ENCODE measurements around the gene NCAPG2. TPM values are rescaled to one million over a fixed set of nuclear protein-coding genes. Genes with fewer than 3 reads are reported as not detected.

Gene NCAPG2
- total and polyA plus RNA-seq, 2 experiments from 2014 or later, result 38.7 to 91.2 TPM

- TF ChIP-seq CTCF (conservative IDR thresholded peaks at IDR 0.05; ENCODE audit: low read depth in 2 of 2) (no peak), EZH2phosphoT487 (IDR thresholded peaks at IDR 0.05; ENCODE audit: unreplicated experiment) (no peak)
These were observed 81.4 kb downstream of the NCAPG2 start (continued) for GRCh38 chr7:158623241-158623640.

GRCh38 chr7:158620839-158621441 is 83.7 kb downstream of the NCAPG2 start:
- Histone ChIP-seq H3K79me2 (replicated peaks; ENCODE audit: insufficient read depth) (peaks cover 5% of the 10 kb centered on the region; the same call in 1 of the 2 replicates), H2AFZ (no peak overlapping the region), H3K27me3 (ENCODE audit: insufficient read depth) (no peaks in the 10 kb centered on the region), H3K36me3 (ENCODE audit: insufficient read depth) (peaks cover 5% of the 10 kb centered on the region; the same call in 1 of the 2 replicates), H3K4me3 (no peak overlapping the region), H3K4me1 (ENCODE audit: insufficient read depth) (peaks cover 21% of the 10 kb centered on the region), H3K4me2 (no peak overlapping the region), H3K9me2 (ENCODE audit: insufficient read depth) (peaks cover 5% of the 10 kb centered on the region; the same call in 1 of the 2 replicates), H4K20me1 (replicated peaks; ENCODE audit: insufficient read depth) (no peaks in the 10 kb centered on the region), H3F3A (replicated peaks; ENCODE audit: low read depth) (no peaks in the 10 kb centered on the region), H3K27ac (ENCODE audit: low read depth) (no peak overlapping the region)
- DNase-seq (ENCODE audit: low spot score), result no peak
- peaks cover 35% of the 10 kb centered on the region for H3K36me3 Mint-ChIP-seq (ENCODE audit: low read depth)
- no peak for ATAC-seq
- no peaks in the 10 kb centered on the region for H3K9me3 Mint-ChIP-seq
- TF ChIP-seq ZNF331 (CRISPR knock-in tag; IDR thresholded peaks at IDR 0.05; ENCODE audit: low read depth) (no peak), EZH2phosphoT487 (IDR thresholded peaks at IDR 0.05; ENCODE audit: unreplicated experiment) (no peak), NANOG (IDR thresholded peaks at IDR 0.05; ENCODE audit: borderline replicate concordance) (no peak), ZNF462 (CRISPR knock-in tag; IDR thresholded peaks at IDR 0.05) (no peak)
- H3K27me3 Mint-ChIP-seq (ENCODE audit: insufficient read depth, low read depth, poor library complexity), result peaks cover 7% of the 10 kb centered on the region
- no peak overlapping the region for H3K4me3 Mint-ChIP-seq
- H3K4me1 Mint-ChIP-seq, result peaks cover 37% of the 10 kb centered on the region
- H3K27ac Mint-ChIP-seq, result no peak overlapping the region

Measured in GM23338 (cell line).